ENCODE measurements around the gene AKR1C8.

Gene AKR1C8

GRCh38 chr10:5107860-5108526 lies 77.0 kb downstream of the AKR1C8 start:
- DNase-seq, result no peak

GRCh38 chr10:5106553-5106952 lies 78.4 kb downstream of the AKR1C8 start:
- no peak for DNase-seq

GRCh38 chr10:5105626-5106025 lies 79.3 kb downstream of the AKR1C8 start:
- no peak for DNase-seq
